Activated naive CD8-positive, alpha-beta T cell (primary cell): Measurements from ENCODE around the gene EPHB1.
"Not testable (repeated sequence)": the region's sequence is repeated elsewhere in the genome, so short reads cannot be mapped to it uniquely, and the experiment has no call there.

Source experiments
- H3K27ac Mint-ChIP-seq: one replicate; pipeline ENCODE4 v1.8.0; 2021; ENCODE audit warnings: mixed read lengths
- H3K27me3 Mint-ChIP-seq: one replicate; pipeline ENCODE4 v1.8.0; 2021; ENCODE audit warnings: mixed read lengths
- H3K36me3 Mint-ChIP-seq: one replicate; pipeline ENCODE4 v1.8.0; 2021; ENCODE audit warnings: mixed read lengths
- H3K4me1 Mint-ChIP-seq: one replicate; pipeline ENCODE4 v1.8.0; 2021; ENCODE audit warnings: low read depth, mixed read lengths
- H3K4me3 Mint-ChIP-seq: one replicate; pipeline ENCODE4 v1.8.0; 2021; ENCODE audit warnings: mild to moderate bottlenecking, mixed read lengths
- H3K9me3 Mint-ChIP-seq: one replicate; pipeline ENCODE4 v1.8.0; 2021; ENCODE audit warnings: low read depth, mixed read lengths

Gene EPHB1

GRCh38 chr3:134965865-134966481 is 170.9 kb downstream of the EPHB1 start:
- Mint-ChIP-seq H3K27me3 (peaks cover 2% of the 10 kb centered on the region), H3K27ac (no peak overlapping the region), H3K36me3 (no peaks in the 10 kb centered on the region), H3K4me1 (no peaks in the 10 kb centered on the region), H3K4me3 (no peak overlapping the region), H3K9me3 (no peaks in the 10 kb centered on the region)

- Mint-ChIP-seq H3K9me3 (no peaks in the 10 kb centered on the region), H3K27ac (no peak overlapping the region), H3K4me3 (no peak overlapping the region), H3K27me3 (peaks cover 2% of the 10 kb centered on the region), H3K4me1 (no peaks in the 10 kb centered on the region), H3K36me3 (no peaks in the 10 kb centered on the region)
Observed at GRCh38 chr3:134970895-134971294, 175.8 kb downstream of the EPHB1 start.

- Mint-ChIP-seq H3K9me3 (no peaks in the 10 kb centered on the region), H3K4me1 (no peaks in the 10 kb centered on the region), H3K27ac (no peak overlapping the region), H3K36me3 (no peaks in the 10 kb centered on the region), H3K27me3 (peaks cover 2% of the 10 kb centered on the region), H3K4me3 (no peak overlapping the region)
Observed at GRCh38 chr3:134971306-134971705, 176.2 kb downstream of the EPHB1 start.

GRCh38 chr3:134971907-134972306 is 176.8 kb downstream of the EPHB1 start:
- H3K4me1 Mint-ChIP-seq, H3K27me3 Mint-ChIP-seq, H3K4me3 Mint-ChIP-seq, H3K9me3 Mint-ChIP-seq, H3K36me3 Mint-ChIP-seq, H3K27ac Mint-ChIP-seq: not testable (repeated sequence)

GRCh38 chr3:134972836-134973455 is 177.9 kb downstream of the EPHB1 start:
- Mint-ChIP-seq H3K36me3 (no peaks in the 10 kb centered on the region), H3K4me1 (no peaks in the 10 kb centered on the region), H3K9me3 (no peaks in the 10 kb centered on the region), H3K27me3 (peaks cover 2% of the 10 kb centered on the region), H3K4me3 (no peak overlapping the region), H3K27ac (no peak overlapping the region)

GRCh38 chr3:134974624-134975023 is 179.6 kb downstream of the EPHB1 start:
- H3K36me3 Mint-ChIP-seq = no peaks in the 10 kb centered on the region

GRCh38 chr3:134976948-134977347 is 181.9 kb downstream of the EPHB1 start:
- Mint-ChIP-seq H3K36me3 (no peaks in the 10 kb centered on the region), H3K9me3 (peaks cover 5% of the 10 kb centered on the region), H3K27me3 (peaks cover 1% of the 10 kb centered on the region), H3K27ac (no peak overlapping the region), H3K4me1 (no peaks in the 10 kb centered on the region), H3K4me3 (no peak overlapping the region)

More at GRCh38 chr3:134974624-134975023, 179.6 kb downstream of the EPHB1 start:
- H3K9me3 Mint-ChIP-seq = peaks cover under 1% of the 10 kb centered on the region
- H3K4me1 Mint-ChIP-seq = no peaks in the 10 kb centered on the region
- no peak overlapping the region for H3K4me3 Mint-ChIP-seq
- H3K27me3 Mint-ChIP-seq = no peaks in the 10 kb centered on the region
- H3K27ac Mint-ChIP-seq = no peak overlapping the region

- Mint-ChIP-seq H3K9me3 (peaks cover 5% of the 10 kb centered on the region), H3K27me3 (peaks cover 1% of the 10 kb centered on the region), H3K36me3 (no peaks in the 10 kb centered on the region), H3K27ac (no peak overlapping the region), H3K4me3 (no peak overlapping the region), H3K4me1 (no peaks in the 10 kb centered on the region)
Observed at GRCh38 chr3:134978658-134979057, 183.6 kb downstream of the EPHB1 start.

- Mint-ChIP-seq H3K4me1 (no peaks in the 10 kb centered on the region), H3K27ac (no peak overlapping the region), H3K27me3 (peaks cover 1% of the 10 kb centered on the region), H3K36me3 (no peaks in the 10 kb centered on the region), H3K4me3 (no peak overlapping the region), H3K9me3 (no peaks in the 10 kb centered on the region)
Observed at GRCh38 chr3:134985864-134986715, 191.0 kb downstream of the EPHB1 start.

- H3K4me1 Mint-ChIP-seq = no peaks in the 10 kb centered on the region
- no peak overlapping the region for H3K4me3 Mint-ChIP-seq
- no peaks in the 10 kb centered on the region for H3K36me3 Mint-ChIP-seq
- H3K27ac Mint-ChIP-seq = no peak overlapping the region
- no peaks in the 10 kb centered on the region for H3K27me3 Mint-ChIP-seq
- H3K9me3 Mint-ChIP-seq = no peaks in the 10 kb centered on the region
Observed at GRCh38 chr3:134988666-134989065, 193.6 kb downstream of the EPHB1 start.

GRCh38 chr3:134991003-134991402 is 195.9 kb downstream of the EPHB1 start:
- H3K9me3 Mint-ChIP-seq = no peaks in the 10 kb centered on the region
- no peak overlapping the region for H3K4me3 Mint-ChIP-seq
- no peak overlapping the region for H3K27ac Mint-ChIP-seq
- H3K36me3 Mint-ChIP-seq = no peaks in the 10 kb centered on the region
- H3K27me3 Mint-ChIP-seq = no peaks in the 10 kb centered on the region
- no peaks in the 10 kb centered on the region for H3K4me1 Mint-ChIP-seq

- Mint-ChIP-seq H3K27me3 (no peaks in the 10 kb centered on the region), H3K4me3 (no peak overlapping the region)
Observed at GRCh38 chr3:134991472-134992010, 196.5 kb downstream of the EPHB1 start.

GRCh38 chr3:134992180-134992579 is 197.1 kb downstream of the EPHB1 start:
- Mint-ChIP-seq H3K4me3 (no peak overlapping the region), H3K27me3 (no peaks in the 10 kb centered on the region), H3K9me3 (no peaks in the 10 kb centered on the region), H3K4me1 (no peaks in the 10 kb centered on the region), H3K27ac (no peak overlapping the region), H3K36me3 (no peaks in the 10 kb centered on the region)

More at GRCh38 chr3:134991472-134992010, 196.5 kb downstream of the EPHB1 start:
- no peak overlapping the region for H3K27ac Mint-ChIP-seq
- no peaks in the 10 kb centered on the region for H3K9me3 Mint-ChIP-seq
- H3K36me3 Mint-ChIP-seq = no peaks in the 10 kb centered on the region
- no peaks in the 10 kb centered on the region for H3K4me1 Mint-ChIP-seq

GRCh38 chr3:134992586-134992985 is 197.5 kb downstream of the EPHB1 start:
- Mint-ChIP-seq H3K4me1 (no peaks in the 10 kb centered on the region), H3K27me3 (no peaks in the 10 kb centered on the region), H3K36me3 (no peaks in the 10 kb centered on the region), H3K9me3 (no peaks in the 10 kb centered on the region), H3K27ac (no peak overlapping the region), H3K4me3 (no peak overlapping the region)

GRCh38 chr3:134993011-134993410 is 198.0 kb downstream of the EPHB1 start:
- H3K36me3 Mint-ChIP-seq = no peaks in the 10 kb centered on the region
- no peaks in the 10 kb centered on the region for H3K27me3 Mint-ChIP-seq
- H3K9me3 Mint-ChIP-seq = no peaks in the 10 kb centered on the region

More at GRCh38 chr3:134993011-134993410, 198.0 kb downstream of the EPHB1 start:
- no peak overlapping the region for H3K27ac Mint-ChIP-seq
- no peaks in the 10 kb centered on the region for H3K4me1 Mint-ChIP-seq
- no peak overlapping the region for H3K4me3 Mint-ChIP-seq
